Hematopoietic multipotent progenitor cell treated with erythropoietin and hydrocortisone succinate and interleukin-3 and kit ligand, for 4 days (in vitro differentiated cells): ENCODE measurements around the gene UGT1A6.

Source experiments
- DNase-seq: peaks from one replicate; pipeline ENCODE4 v3.0.0-alpha.2; 2015

The UGT1A6 gene

GRCh38 chr2:233772153-233772552, 79.5 kb downstream of the UGT1A6 start:
- no peak for DNase-seq

- peak; percentile 13 for DNase-seq
Measured at GRCh38 chr2:233772583-233772982, 79.9 kb downstream of the UGT1A6 start.

DNA sequence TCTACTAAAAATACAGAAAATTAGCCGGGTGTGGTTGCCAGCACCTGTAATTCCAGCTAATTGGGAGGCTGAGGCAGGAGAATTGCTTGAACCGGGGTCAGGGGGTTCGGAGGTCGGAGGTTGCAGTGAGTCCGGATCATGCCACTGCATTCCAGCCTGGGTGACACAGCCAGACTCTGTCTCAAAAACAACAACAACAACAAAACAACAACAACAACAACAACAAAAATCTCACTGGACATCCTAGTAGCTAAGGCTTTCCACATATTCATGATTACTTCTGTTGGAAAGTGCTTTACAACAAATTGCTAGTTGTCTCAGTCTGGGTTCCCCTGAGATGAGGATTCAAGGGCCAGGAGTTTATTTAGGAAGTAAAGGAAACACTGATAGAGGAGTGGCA, 81.2 kb downstream of the UGT1A6 start:
- DNase-seq = no peak

- DNase-seq = no peak
Measured at GRCh38 chr2:233775414-233775813, 82.7 kb downstream of the UGT1A6 start.

DNA sequence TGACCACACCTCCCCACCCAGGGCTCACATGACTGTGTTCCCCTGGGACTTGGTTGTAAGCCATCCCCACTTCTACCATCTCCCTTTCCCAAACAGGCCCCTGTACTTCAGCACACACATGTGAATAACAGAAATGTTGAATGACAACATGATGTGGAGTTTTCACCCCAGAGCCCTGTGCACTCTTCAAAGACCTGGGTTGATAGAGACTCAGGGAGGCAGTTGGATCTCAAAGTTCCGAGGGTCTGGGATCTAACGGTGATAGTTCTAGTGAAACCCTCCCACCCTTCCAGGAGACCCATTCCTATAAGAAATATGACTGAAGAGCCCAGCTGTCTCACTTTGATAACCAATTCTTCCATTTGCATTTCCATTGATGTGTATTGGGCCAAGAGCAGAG, 85.3 kb downstream of the UGT1A6 start, which contains the start of gene MROH2A:
Gene MROH2A (plus strand): TSS at position 301 of the 400 bp plus-strand sequence. CDS start 1,029 bp downstream, outside the sequence.
- no peak for DNase-seq

- no peak for DNase-seq
Measured at GRCh38 chr2:233779722-233780121, 87.0 kb downstream of the UGT1A6 start.

- no peak for DNase-seq
Measured at GRCh38 chr2:233780771-233781170, 88.1 kb downstream of the UGT1A6 start.

DNA sequence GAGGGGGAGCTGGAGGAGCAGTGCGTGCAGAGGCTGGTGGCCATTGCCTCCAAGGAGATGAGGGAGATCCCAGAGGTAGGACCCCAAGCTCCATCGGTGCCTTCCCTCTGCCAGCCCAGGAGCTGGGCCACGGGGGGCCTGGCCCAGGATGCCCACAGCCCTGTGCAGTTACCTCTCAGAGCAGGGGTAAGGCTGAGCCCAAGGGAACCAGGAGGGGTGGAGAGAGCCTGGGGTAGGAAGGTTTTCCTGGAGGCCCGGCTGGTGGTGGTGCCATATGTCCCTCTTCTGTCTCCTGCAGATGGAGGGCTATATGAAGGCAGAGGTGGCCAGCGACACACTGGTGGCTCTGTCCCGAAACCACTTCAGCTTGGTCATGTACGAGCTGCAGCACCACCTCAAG, 96.9 kb downstream of the UGT1A6 start:
- DNase-seq = no peak

DNA sequence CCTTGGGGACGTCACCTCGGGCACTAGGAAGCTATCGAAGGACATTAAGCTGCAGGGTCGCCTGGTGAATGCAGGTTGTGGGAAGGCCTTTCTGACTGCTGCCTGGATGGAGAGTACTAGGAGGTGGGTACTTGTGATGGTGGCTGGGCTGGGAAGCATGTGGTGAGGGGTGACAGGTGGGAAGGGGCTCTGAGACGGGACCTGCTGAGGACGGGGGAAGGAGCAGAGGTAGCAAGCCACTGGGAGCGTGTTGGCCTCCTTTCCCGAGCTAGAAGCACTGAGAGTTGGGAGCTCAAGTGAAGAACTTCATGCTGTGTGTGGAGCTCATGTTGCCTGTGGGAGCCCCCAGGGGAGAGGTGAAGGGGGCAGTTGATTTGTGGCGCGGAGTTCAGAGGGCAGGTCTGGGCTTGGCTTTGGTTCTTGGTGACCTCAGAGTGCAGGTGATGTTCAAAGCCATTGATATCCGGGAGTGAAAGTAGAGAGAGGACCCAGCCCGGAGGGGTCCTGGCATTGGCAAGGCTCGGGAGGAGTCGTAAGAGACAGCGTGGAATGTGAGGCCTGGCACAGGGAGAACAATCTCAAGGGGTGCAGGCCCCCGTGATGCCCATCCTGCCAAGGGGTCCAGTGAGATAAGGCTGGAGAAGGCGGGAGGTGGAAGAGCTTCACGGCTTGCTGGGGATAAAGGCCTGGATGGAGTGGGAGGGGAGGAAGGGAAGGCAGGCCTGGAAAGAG, 98.6 kb downstream of the UGT1A6 start:
- DNase-seq = no peak

DNA sequence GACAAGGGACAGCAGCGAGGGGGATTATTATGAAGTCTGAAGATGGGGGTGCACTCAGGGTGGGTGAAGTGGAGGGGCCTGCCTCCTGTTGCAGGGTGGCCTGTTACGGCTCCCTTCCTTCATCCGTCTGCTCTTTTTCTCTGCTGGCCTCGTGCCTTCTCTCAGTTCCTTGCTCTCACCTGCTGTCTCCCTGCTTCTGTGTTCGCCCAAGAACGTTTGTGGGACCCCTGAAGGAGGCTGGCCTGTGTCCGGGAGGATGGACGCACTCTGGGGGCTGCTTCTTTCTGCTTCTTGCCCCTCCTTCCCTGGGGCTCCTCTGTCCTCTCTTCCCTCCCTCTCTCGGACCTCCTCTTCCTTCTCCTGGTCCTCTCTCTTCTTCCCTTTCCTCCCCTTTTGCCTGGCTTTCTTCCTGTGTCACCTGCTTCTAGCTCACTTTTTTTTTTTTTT, 99.2 kb downstream of the UGT1A6 start:
- DNase-seq = no peak

GRCh38 chr2:233792720-233793119, 100.0 kb downstream of the UGT1A6 start:
- no peak for DNase-seq

DNA sequence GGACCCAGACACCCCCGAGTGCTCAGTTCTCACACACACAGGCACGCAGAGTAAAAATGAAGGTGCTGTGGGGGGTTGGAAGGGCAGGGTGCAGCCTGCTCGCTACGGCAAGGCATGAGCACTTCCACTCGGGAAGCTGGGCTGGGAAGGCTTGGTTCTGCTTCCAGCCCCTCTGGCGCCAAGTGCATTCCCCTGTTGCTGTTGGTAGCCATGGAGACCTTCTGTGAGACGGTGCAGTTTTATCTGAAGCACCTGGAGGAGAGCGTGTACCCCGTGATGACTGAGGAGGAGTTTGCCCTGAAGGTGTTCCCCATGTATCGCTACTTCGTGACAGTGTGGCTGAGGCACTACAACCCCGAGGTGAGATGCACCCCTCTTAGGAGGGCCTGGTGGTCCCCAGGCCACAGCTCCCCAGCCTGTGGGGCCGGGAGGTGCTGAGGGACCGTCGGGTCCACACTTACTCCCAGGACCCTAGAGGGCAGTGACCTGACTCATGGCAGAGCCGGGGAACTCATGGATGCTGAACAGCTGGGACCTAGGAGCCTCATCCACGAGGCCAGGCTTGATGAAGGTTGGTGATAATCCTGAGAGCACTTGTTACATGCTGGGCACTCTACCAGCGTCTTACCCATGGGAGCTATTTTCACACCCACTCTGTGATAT, 100.9 kb downstream of the UGT1A6 start:
- no peak for DNase-seq

DNA sequence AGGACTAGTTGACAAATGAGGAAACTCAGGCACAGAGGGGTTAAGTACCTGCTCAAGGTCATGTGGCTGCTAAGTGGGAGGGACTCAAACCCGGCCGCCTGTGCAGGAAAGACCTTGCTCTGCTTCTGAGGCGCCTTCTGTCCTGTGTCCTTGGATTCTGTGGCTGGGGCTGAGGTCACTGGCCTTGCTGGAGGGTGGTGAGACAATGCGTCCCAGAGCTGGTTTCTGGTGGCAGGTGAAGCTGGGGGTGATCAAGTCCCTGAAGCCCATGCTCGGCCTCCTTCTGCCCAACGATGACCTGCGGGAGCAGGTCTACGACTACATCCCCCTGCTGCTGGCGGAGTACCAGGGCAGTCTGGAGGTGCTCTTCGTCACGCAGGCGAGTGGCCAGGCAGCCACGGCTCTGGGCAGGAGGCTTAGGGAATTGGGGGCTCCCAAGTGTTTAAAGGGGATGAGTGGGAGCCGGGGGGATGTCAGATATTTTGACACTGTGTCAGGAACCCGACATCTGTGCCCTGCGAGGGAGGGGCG, 101.5 kb downstream of the UGT1A6 start:
- no peak for DNase-seq

DNA sequence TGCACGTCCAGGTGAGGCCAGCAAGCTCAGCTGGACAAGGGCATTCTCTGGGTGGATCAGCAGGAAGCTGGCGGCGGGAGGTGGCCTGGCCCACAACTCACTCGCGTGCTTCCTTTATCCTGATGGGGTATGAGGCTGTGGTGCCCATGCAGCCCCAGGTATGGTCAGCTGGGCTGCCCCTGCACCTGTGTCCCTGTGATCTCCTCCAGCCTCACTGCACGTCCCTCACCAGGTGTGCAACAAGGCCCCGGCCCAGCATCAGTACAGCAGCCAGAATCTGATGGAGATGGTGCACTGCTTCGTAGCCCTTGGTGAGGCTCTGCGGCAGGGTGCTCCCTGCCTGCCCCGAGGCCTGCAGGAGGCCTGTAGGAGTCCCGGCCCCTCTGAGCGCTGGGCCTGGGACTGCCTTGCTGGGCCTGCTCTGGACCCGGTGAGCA, 103.1 kb downstream of the UGT1A6 start:
- no peak for DNase-seq

DNA sequence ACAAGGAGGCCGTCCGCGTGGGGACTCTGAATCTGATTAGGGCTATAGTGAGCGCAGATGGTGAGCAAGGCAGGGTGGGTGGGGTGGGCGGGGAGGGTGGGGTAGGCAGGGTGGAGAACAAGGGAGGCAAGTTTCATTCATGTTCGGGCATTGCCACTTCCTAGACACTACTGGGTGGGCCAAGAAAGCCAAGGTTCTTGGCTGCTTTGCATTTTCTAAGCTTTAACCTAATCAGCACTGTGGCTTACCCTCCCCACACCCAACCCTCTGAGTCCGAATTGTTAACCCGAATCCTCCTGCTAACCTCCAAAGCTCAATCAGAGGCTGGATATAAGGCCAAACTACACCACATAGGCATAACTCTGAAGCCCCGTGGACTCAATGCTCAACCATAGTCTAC, 103.6 kb downstream of the UGT1A6 start:
- DNase-seq = peak; percentile 31

DNA sequence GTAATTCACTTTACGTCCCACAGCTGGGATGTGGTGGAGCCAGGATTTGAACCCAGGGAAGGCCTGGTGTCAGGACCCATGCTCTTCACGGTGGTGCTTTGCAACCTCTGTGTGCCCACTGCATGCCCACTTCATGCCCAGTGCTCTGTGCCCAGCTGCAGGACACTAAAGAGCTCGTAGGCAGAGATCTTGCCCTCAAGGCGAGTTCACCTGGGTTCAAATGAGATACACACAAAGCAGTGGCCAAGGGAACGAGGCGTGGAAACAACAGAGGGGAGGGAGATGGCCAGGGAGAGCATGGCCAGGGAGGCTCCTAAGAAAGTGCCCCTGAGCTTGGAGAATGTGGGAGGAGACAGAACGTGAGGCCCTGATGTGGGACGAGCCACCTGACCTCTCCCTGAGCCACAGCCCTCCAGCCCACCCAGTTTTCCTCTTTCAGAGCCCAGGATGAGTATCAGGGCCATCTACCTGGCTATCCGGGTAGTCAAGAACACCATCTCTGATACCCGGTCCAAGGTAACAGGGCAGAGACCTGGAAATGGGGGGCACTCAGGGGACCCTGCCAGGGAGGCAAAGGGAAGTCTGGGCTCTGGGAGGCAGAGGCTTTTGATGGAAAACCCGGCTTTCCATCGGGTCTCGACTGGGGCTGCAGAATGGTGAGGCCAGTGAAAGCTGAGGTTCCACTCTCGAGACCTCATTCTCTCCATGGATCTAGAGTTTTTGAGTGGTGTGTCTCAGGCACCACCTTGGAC, 105.8 kb downstream of the UGT1A6 start:
- no peak for DNase-seq

DNA sequence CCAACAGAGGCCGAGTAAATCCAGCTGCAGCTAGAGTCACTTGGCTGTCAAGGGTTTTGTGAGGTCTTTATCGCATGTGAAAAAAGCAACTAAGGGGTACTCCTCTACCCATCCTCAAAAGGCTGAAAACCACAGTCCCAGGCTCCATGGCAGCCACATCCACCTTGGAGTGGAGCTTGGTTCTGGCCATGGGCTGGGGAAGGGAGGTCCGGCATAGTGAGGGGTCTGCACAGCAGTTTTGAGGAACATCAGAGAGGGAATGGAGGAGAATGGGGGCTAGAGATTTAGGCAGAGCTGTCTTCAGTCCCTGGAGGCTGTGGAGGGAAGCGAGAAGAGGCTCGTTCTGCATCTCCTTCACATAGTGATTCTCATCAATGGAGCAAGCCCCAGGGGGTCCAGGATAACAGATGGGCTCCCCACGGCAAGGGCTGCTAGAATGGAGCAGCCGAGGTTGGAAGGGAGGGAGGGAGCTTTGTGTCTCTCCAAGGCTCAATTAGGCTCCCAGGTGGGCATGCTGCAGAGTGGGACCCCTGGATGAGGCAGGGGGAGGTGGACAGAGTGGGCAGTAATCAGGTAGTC, 106.5 kb downstream of the UGT1A6 start:
- no peak for DNase-seq

DNA sequence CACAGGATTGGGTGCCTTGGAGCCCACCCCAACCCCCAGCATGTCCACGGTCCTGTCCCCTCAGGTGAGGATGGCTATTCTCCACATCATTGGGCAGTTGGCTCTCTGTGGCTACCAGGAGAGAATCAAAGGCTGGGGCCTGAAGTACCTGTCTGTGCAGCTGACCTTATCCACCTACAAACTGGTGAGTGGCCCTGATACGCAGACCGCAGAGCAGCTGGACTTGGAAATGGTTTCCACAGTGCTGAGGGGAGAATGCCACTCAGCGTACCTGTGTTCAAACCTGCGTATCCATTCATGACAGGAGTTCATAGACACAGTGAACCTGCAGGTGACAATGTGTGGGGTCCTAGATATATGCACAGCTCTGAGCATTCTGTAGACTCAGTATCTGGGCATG, 107.0 kb downstream of the UGT1A6 start:
- DNase-seq = no peak

DNA sequence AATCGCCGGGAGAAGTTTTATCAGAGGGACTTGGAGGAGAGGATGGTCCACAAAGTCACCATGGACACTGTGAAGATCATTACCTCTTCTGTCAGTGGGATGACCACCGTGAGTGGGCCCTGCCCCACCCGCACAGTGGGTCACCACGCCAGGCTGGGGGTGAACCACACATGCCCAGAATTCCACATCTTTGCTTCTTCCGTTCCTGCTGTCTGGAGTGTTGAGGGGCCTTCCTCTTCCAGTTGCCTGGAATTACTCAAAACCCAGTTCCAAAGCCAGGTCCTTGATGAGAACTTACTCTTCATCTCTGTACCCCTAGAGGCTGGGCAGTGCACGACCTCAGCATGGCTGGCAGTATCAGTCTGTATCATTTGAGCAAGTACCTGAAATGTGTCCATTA, 107.5 kb downstream of the UGT1A6 start:
- no peak for DNase-seq

- DNase-seq = peak; percentile 22
Measured at GRCh38 chr2:233801357-233802131, 108.9 kb downstream of the UGT1A6 start.

- DNase-seq = no peak
Measured at GRCh38 chr2:233802132-233802815, 109.6 kb downstream of the UGT1A6 start.
